ENCODE data around the gene FAM200A.
"Not testable (repeated sequence)": the region's sequence is repeated elsewhere in the genome, so short reads cannot be mapped to it uniquely, and the experiment has no call there.

The FAM200A gene

GRCh38 chr7:99551767-99552463 lies at the start of gene FAM200A:
FAM200A (minus strand) TSS chr7:99552114; CDS start chr7:99548407, 3,707 bp downstream.
- DNase-seq: peak; percentile 90 to 94

GRCh38 chr7:99599836-99600235 lies 47.9 kb upstream of the FAM200A start:
- DNase-seq: no peak

- no peak for DNase-seq
Observed at GRCh38 chr7:99597762-99598501, 46.0 kb upstream of the FAM200A start, which contains the start of gene TMEM225B. TMEM225B (plus strand) TSS chr7:99598267; CDS start chr7:99604389, 6,122 bp downstream.

GRCh38 chr7:99596408-99596955 lies 44.6 kb upstream of the FAM200A start:
- no peak for DNase-seq

GRCh38 chr7:99594948-99595745 lies 43.2 kb upstream of the FAM200A start:
- DNase-seq: no peak

- no peak for DNase-seq
Observed at GRCh38 chr7:99588868-99589267, 37.0 kb upstream of the FAM200A start.

GRCh38 chr7:99580778-99581332 lies 28.9 kb upstream of the FAM200A start:
- not testable (repeated sequence) for DNase-seq

- peak; percentile 77 to 84 for DNase-seq
Observed at GRCh38 chr7:99579956-99580777, 28.3 kb upstream of the FAM200A start.

GRCh38 chr7:99579281-99579955 lies 27.5 kb upstream of the FAM200A start:
- DNase-seq: no peak

GRCh38 chr7:99576251-99576650 lies 24.3 kb upstream of the FAM200A start:
- DNase-seq: no peak

- DNase-seq: no peak
Observed at GRCh38 chr7:99573257-99573656, 21.3 kb upstream of the FAM200A start.

GRCh38 chr7:99571768-99572167 lies 19.9 kb upstream of the FAM200A start:
- no peak for DNase-seq

GRCh38 chr7:99568770-99569169 lies 16.9 kb upstream of the FAM200A start:
- not testable (repeated sequence) for DNase-seq

GRCh38 chr7:99563650-99564049 lies 11.7 kb upstream of the FAM200A start:
- no peak for DNase-seq

- no peak for DNase-seq
Observed at GRCh38 chr7:99562832-99563231, 10.9 kb upstream of the FAM200A start.

GRCh38 chr7:99562114-99562784 lies 10.3 kb upstream of the FAM200A start:
- DNase-seq: no peak

GRCh38 chr7:99561737-99562051 lies 9.8 kb upstream of the FAM200A start:
- DNase-seq: no peak

GRCh38 chr7:99560834-99561736 lies 9.2 kb upstream of the FAM200A start:
- no peak for DNase-seq

GRCh38 chr7:99559175-99559915 lies 7.4 kb upstream of the FAM200A start:
- no peak for DNase-seq

All from NCI-H1930 (cell line).